ENCODE results near the gene FOXA1.

DNA sequence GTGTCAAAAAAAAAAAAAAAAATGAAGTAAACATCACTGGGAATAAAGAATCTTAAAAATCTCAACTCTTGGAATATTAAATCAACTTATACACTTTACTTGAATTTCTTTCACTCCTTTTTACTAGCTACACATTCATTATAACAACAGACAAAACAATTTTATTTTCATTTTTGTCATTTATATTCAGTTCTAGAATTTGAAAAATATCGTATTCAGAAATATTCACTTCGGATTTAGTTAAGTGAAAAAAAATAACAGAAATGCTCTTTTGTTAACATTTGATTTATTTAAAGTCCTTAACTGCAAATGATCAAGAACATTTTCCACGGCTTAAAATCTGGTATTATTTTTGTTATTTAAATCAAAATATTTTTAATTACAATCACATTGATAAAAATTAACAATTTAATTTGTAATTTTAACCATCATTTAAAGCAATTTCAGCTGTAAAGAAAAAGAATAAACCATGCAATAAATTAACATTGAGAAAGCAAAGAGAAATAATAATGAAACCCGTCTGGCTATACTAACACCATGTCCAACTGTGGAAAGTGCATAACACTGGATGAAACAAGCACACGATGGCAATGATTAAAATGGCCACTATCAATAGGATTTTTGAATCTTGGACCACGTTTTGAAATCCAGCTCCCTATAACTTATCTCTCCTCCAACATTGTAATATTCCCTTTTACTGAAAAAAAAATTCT lies 5.2 kb downstream of the FOXA1 start:
- TF ChIP-seq, protein P1, sequence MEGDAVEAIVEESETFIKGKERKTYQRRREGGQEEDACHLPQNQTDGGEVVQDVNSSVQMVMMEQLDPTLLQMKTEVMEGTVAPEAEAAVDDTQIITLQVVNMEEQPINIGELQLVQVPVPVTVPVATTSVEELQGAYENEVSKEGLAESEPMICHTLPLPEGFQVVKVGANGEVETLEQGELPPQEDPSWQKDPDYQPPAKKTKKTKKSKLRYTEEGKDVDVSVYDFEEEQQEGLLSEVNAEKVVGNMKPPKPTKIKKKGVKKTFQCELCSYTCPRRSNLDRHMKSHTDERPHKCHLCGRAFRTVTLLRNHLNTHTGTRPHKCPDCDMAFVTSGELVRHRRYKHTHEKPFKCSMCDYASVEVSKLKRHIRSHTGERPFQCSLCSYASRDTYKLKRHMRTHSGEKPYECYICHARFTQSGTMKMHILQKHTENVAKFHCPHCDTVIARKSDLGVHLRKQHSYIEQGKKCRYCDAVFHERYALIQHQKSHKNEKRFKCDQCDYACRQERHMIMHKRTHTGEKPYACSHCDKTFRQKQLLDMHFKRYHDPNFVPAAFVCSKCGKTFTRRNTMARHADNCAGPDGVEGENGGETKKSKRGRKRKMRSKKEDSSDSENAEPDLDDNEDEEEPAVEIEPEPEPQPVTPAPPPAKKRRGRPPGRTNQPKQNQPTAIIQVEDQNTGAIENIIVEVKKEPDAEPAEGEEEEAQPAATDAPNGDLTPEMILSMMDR (conservative IDR thresholded peaks at IDR 0.05; ENCODE audit: low read depth, low read length) = no peak
- no peak for TF ChIP-seq EZH2 (IDR thresholded peaks at IDR 0.05; ENCODE audit: low read length, unreplicated experiment)
- TF ChIP-seq EZH2phosphoT487 (IDR thresholded peaks at IDR 0.05; ENCODE audit: borderline replicate concordance, low read length) = no peak
